ENCODE data around the gene CELSR1.

CELSR1 gene

GRCh38 chr22:46362203-46362933 is 175.1 kb downstream of the CELSR1 start:
- DNase-seq (ENCODE audit: low read depth) = no peak

GRCh38 chr22:46361826-46362202 is 175.6 kb downstream of the CELSR1 start:
- DNase-seq (ENCODE audit: low read depth) = no peak

GRCh38 chr22:46360891-46361290 is 176.5 kb downstream of the CELSR1 start:
- DNase-seq (ENCODE audit: low read depth) = no peak

- no peak for DNase-seq (ENCODE audit: low read depth)
These were observed 177.3 kb downstream of the CELSR1 start for GRCh38 chr22:46360097-46360496.

- no peak for DNase-seq (ENCODE audit: low read depth)
These were observed 178.1 kb downstream of the CELSR1 start for GRCh38 chr22:46359362-46359761.

- DNase-seq (ENCODE audit: low read depth) = no peak
These were observed 178.7 kb downstream of the CELSR1 start for GRCh38 chr22:46358766-46359165.

GRCh38 chr22:46357711-46358520 is 179.5 kb downstream of the CELSR1 start:
- DNase-seq (ENCODE audit: low read depth) = no peak

GRCh38 chr22:46356496-46357480 is 180.6 kb downstream of the CELSR1 start:
- DNase-seq (ENCODE audit: low read depth) = no peak

GRCh38 chr22:46355996-46356471 is 181.4 kb downstream of the CELSR1 start:
- no peak for DNase-seq (ENCODE audit: low read depth)

GRCh38 chr22:46355369-46355995 is 181.9 kb downstream of the CELSR1 start:
- DNase-seq (ENCODE audit: low read depth) = peak; percentile 40

GRCh38 chr22:46354993-46355305 is 182.5 kb downstream of the CELSR1 start:
- DNase-seq (ENCODE audit: low read depth) = no peak

GRCh38 chr22:46354176-46354992 is 183.0 kb downstream of the CELSR1 start:
- DNase-seq (ENCODE audit: low read depth) = no peak

GRCh38 chr22:46353483-46354105 is 183.8 kb downstream of the CELSR1 start:
- DNase-seq (ENCODE audit: low read depth) = no peak

- no peak for DNase-seq (ENCODE audit: low read depth)
These were observed 184.6 kb downstream of the CELSR1 start for GRCh38 chr22:46352691-46353386.

- DNase-seq (ENCODE audit: low read depth) = no peak
These were observed 185.1 kb downstream of the CELSR1 start for GRCh38 chr22:46352276-46352675.

GRCh38 chr22:46351767-46352166 is 185.7 kb downstream of the CELSR1 start:
- DNase-seq (ENCODE audit: low read depth) = no peak

GRCh38 chr22:46351131-46351735 is 186.2 kb downstream of the CELSR1 start:
- no peak for DNase-seq (ENCODE audit: low read depth)

- DNase-seq (ENCODE audit: low read depth) = no peak
These were observed 186.8 kb downstream of the CELSR1 start for GRCh38 chr22:46350646-46351045.

- DNase-seq (ENCODE audit: low read depth) = no peak
These were observed 187.3 kb downstream of the CELSR1 start for GRCh38 chr22:46350121-46350520.

Data from fibroblast of gingiva (primary cell).